GM18909 (cell line): ENCODE results near the gene FXYD5.

Experiments
- ATAC-seq: cut with Tn5 transposase; IDR thresholded peaks from one replicate; pipeline ENCODE4 v1.9.1; 2021; ENCODE audit warnings: mild to moderate bottlenecking; ENCODE audit not compliant: unreplicated experiment, poor library complexity

Gene FXYD5

GRCh38 chr19:35153701-35154524, 622 bp upstream of the FXYD5 start:
- ATAC-seq: no peak

GRCh38 chr19:35155441-35155840, 906 bp downstream of the FXYD5 start:
- peak; percentile 23 for ATAC-seq

- no peak for ATAC-seq
These were observed 1.6 kb downstream of the FXYD5 start for GRCh38 chr19:35155981-35156672.

GRCh38 chr19:35156673-35157014, 2.1 kb downstream of the FXYD5 start:
- no peak for ATAC-seq

GRCh38 chr19:35157431-35157830, 2.9 kb downstream of the FXYD5 start:
- ATAC-seq: no peak

- no peak for ATAC-seq
These were observed 5.1 kb downstream of the FXYD5 start for GRCh38 chr19:35159606-35160005.

- ATAC-seq: no peak
These were observed 6.3 kb downstream of the FXYD5 start for GRCh38 chr19:35160629-35161433.

- ATAC-seq: no peak
These were observed 6.9 kb downstream of the FXYD5 start for GRCh38 chr19:35161434-35161743.

GRCh38 chr19:35162471-35163326, 8.2 kb downstream of the FXYD5 start:
- no peak for ATAC-seq

GRCh38 chr19:35164418-35164817, 9.9 kb downstream of the FXYD5 start:
- ATAC-seq: no peak

GRCh38 chr19:35165200-35166058, 10.9 kb downstream of the FXYD5 start:
- ATAC-seq: no peak

GRCh38 chr19:35166100-35167063, 11.8 kb downstream of the FXYD5 start:
- ATAC-seq: no peak

- no peak for ATAC-seq
These were observed 12.9 kb downstream of the FXYD5 start for GRCh38 chr19:35167251-35168119.

GRCh38 chr19:35168196-35168595, 13.7 kb downstream of the FXYD5 start:
- no peak for ATAC-seq

- no peak for ATAC-seq
These were observed 14.9 kb downstream of the FXYD5 start for GRCh38 chr19:35169221-35169995.

GRCh38 chr19:35170359-35171061, 16.0 kb downstream of the FXYD5 start:
- ATAC-seq: no peak
